SIG-M5 treated with dmso at 0.1 percent for 504 hours (cell line): Measurements from ENCODE around the gene OR52A1.
"Not testable (repeated sequence)": the region's sequence is repeated elsewhere in the genome, so short reads cannot be mapped to it uniquely, and the experiment has no call there.

Source experiments
- DNase-seq: peaks from one replicate; lab custom pipeline; 2025; ENCODE audit not compliant: unreplicated experiment; lab: John Stamatoyannopoulos, UW

The OR52A1 gene

GRCh38 chr11:5154657-5155056 lies at the start of gene OR52A1:
Gene OR52A1 (minus strand): TSS chr11:5154757. CDS start chr11:5152369, 2,388 bp downstream.
- DNase-seq: no peak

GRCh38 chr11:5203366-5203765 lies 48.8 kb upstream of the OR52A1 start:
- DNase-seq: no peak

GRCh38 chr11:5200582-5200981 lies 46.0 kb upstream of the OR52A1 start, which contains the start of gene OR51V1:
Gene OR51V1 (minus strand): TSS chr11:5200682. CDS start chr11:5200682, 0 bp downstream.
- no peak for DNase-seq

GRCh38 chr11:5198285-5198684 lies 43.7 kb upstream of the OR52A1 start:
- DNase-seq: no peak

- DNase-seq: no peak
Measured at GRCh38 chr11:5197536-5197935, 43.0 kb upstream of the OR52A1 start.

- DNase-seq: no peak
Measured at GRCh38 chr11:5196731-5197130, 42.2 kb upstream of the OR52A1 start.

GRCh38 chr11:5196067-5196466 lies 41.5 kb upstream of the OR52A1 start:
- DNase-seq: no peak

GRCh38 chr11:5192738-5193137 lies 38.2 kb upstream of the OR52A1 start:
- DNase-seq: no peak

- DNase-seq: no peak
Measured at GRCh38 chr11:5188201-5188600, 33.6 kb upstream of the OR52A1 start.

GRCh38 chr11:5178046-5178837 lies 23.7 kb upstream of the OR52A1 start:
- no peak for DNase-seq

- no peak for DNase-seq
Measured at GRCh38 chr11:5174934-5175333, 20.4 kb upstream of the OR52A1 start.

GRCh38 chr11:5171856-5172255 lies 17.3 kb upstream of the OR52A1 start:
- DNase-seq: no peak

GRCh38 chr11:5165898-5166297 lies 11.3 kb upstream of the OR52A1 start:
- not testable (repeated sequence) for DNase-seq

GRCh38 chr11:5164807-5165206 lies 10.2 kb upstream of the OR52A1 start:
- not testable (repeated sequence) for DNase-seq

GRCh38 chr11:5161045-5161444 lies 6.5 kb upstream of the OR52A1 start:
- DNase-seq: not testable (repeated sequence)

GRCh38 chr11:5160217-5160616 lies 5.7 kb upstream of the OR52A1 start:
- not testable (repeated sequence) for DNase-seq

- DNase-seq: no peak
Measured at GRCh38 chr11:5159806-5160205, 5.2 kb upstream of the OR52A1 start.

GRCh38 chr11:5153574-5154431 lies 754 bp downstream of the OR52A1 start:
- DNase-seq: no peak

GRCh38 chr11:5151713-5152153 lies 2.8 kb downstream of the OR52A1 start:
- DNase-seq: no peak

GRCh38 chr11:5144206-5144605 lies 10.4 kb downstream of the OR52A1 start:
- DNase-seq: not testable (repeated sequence)

- DNase-seq: no peak
Measured at GRCh38 chr11:5137996-5138395, 16.6 kb downstream of the OR52A1 start, which contains the start of gene OR52A5. Gene OR52A5 (minus strand): TSS chr11:5138356. CDS start chr11:5132642, 5,714 bp downstream.

- no peak for DNase-seq
Measured at GRCh38 chr11:5137014-5137413, 17.5 kb downstream of the OR52A1 start.
